ENCODE measurements around the gene POLG. TPM values are rescaled to one million over a fixed set of nuclear protein-coding genes. Genes with fewer than 3 reads are reported as not detected.
A peak's percentile ranks its signal among the peaks of the same experiment; 100 is the strongest.

The POLG gene
- total RNA-seq, 1 experiment from 2014 or later, result 161 TPM

- no peak for DNase-seq (ENCODE audit: low spot score)
These were observed 8.3 kb downstream of the POLG start for GRCh38 chr15:89326316-89326715.

DNA sequence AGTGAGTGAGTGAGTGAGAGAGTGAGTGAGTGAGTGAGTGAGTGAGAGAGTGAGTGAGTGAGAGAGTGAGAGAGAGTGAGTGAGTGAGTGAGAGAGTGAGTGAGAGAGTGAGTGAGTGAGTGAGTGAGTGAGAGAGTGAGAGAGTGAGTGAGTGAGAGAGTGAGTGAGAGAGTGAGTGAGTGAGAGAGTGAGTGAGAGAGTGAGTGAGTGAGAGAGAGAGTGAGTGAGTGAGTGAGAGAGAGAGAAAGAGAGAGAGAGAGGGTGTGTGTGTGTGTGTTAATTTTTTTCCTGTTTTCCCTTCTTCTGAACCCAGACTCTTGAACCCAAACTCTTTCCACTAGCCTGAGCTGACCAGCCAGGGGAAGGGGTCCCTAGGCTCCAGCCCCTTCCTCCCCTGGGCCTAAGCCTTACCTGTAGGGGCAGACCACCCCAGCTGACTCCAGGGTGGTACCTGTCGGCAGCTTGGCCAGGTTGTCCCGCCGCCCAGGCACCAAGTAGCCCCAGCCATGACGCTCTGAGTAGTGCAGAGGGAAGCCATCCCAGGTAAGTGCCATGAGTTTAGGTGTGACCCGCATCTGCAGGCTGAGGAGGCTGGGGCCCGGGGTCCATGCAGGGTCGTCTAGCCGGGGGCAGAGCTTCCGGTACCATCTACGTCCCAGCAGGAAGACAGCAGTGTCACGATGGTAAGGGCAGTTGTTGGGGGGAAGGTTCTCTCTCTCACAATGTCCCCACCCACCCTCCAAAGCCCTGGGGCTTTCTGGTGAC is 9.4 kb downstream of the POLG start:
- DNase-seq (ENCODE audit: low spot score), result no peak

DNA sequence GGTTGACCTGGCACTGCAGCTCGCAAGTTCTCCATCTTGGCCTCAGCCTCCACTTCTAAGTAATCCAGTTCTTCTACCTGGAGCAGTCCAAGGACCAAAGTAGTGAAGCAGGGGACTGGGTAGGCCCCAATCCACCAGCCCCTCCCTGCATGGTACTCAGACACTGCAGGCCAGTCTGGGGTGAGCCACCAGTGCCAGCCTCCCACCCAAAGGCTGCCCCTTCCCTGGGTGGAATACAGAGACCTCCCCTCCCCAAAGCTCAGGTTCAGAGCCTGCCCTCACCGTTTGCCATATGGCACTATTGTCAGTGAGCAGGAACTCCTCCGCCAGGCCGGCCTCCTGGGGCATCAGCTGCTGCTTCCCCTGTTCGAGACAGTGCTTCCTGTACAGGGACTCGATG is 10.8 kb downstream of the POLG start:
- DNase-seq (ENCODE audit: low spot score), result no peak

GRCh38 chr15:89322822-89323221 is 11.8 kb downstream of the POLG start:
- no peak for DNase-seq (ENCODE audit: low spot score)

- DNase-seq (ENCODE audit: low spot score), result peak; percentile 48
These were observed 12.9 kb downstream of the POLG start for GRCh38 chr15:89321521-89322410.

GRCh38 chr15:89320200-89320599 is 14.4 kb downstream of the POLG start:
- no peak for DNase-seq (ENCODE audit: low spot score)

DNA sequence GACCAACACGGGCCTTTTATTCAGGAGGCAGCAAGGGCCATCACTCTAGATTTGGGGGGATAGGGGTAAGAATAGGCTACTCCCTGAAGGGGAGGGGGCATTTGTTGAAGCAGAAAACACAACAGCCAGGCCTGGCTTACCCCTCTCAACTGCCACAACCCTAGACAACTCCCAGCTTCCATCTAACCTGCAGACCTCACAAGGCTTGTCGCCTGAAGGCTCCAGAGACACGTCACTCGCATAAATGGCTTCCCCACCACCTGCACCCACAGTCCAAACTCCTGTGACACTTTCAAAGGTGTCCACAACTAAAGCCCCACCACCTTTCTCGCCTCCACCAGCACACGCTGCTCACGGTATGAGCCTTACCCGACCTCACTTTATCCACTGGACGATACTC is 14.9 kb downstream of the POLG start:
- DNase-seq (ENCODE audit: low spot score), result no peak

DNA sequence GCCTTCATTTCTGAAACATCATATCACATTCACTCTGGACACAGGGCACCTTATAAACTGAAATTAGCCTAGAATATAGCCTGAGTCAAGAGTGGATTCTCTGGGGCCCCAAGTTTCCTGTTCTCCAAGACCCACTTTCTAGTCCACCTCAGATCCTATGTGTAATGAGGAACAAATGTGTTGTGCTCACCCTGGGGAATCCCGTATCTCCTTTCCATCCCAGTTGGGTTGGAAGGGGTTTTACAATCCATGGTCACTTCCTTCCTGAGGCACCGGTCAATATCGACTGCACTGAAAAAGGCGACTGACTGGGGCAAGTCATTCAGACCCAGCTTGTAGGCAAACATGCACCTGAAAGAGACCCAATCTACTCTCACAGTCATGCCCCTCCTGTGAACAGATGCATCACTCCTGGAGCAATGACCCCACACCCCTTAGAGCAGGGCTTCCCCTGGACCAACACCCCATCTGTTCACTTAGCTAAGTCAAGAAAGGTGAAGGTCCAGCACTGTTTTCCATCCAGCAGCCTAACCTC is 17.4 kb downstream of the POLG start:
- DNase-seq (ENCODE audit: low spot score), result no peak

GRCh38 chr15:89316504-89316903 is 18.1 kb downstream of the POLG start:
- no peak for DNase-seq (ENCODE audit: low spot score)

- no peak for DNase-seq (ENCODE audit: low spot score)
These were observed 19.2 kb downstream of the POLG start for GRCh38 chr15:89315375-89315929.

GRCh38 chr15:89309993-89310392 is 24.6 kb downstream of the POLG start:
- DNase-seq (ENCODE audit: low spot score), result no peak

GRCh38 chr15:89308236-89308635 is 26.4 kb downstream of the POLG start:
- DNase-seq (ENCODE audit: low spot score), result no peak

DNA sequence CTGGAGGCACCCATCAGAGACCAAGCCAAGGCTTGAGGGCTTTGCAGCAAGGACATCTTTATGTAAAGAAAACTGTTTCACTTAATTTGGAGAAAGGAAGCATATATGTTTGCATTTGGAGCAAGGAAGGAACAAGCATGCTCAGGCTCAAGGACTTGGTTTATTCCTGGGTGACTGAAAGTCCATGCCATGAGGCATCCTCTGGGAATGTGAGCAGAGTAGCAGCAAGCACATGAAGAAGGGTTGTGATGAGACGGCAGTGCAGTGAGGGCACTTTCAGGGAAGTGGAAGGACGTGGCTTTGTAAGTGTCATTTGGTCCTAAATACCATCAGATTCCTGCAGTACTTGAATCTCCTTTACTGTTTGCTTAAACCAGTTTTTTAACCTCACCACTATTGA is 26.8 kb downstream of the POLG start:
- no peak for DNase-seq (ENCODE audit: low spot score)

- no peak for DNase-seq (ENCODE audit: low spot score)
These were observed 27.5 kb downstream of the POLG start for GRCh38 chr15:89307046-89307587.

GRCh38 chr15:89305395-89305794 is 29.2 kb downstream of the POLG start:
- DNase-seq (ENCODE audit: low spot score), result no peak

GRCh38 chr15:89303986-89304385 is 30.6 kb downstream of the POLG start:
- no peak for DNase-seq (ENCODE audit: low spot score)

DNA sequence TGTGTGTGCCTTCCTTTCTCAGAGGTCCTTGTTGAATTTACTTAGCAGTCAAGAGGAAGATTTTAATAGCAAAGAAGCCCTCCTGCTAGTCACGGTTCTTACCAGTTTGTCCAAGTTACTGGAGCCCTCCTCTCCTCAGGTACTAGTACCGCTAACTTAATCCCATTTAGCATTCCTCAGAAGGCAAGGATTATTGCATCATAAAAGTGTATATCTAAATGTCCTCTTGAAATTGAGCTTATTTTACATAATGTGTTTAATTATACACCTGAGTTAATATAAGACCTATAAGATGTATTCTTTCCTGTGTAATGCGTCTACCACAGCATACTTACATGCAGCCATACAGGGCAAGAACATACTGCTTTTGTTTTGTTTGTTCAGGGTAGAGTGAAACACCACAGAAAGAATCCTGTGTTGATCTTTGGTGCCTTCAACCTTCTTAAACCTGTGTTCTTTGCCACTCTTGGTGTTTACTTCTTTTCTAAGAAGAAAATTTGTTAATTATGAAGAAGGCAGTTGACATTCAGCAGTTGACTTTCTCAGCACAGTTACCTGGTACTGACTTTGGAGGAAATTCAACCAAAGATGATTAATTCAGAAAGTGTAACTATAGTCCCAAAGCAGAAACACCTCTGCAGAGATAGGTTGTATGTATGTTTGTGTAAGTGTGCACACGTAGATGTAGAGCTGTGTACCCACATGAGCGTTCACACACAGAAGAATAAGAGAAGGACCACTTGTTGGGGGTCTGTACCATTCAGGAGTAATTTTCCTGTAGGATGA is 33.1 kb downstream of the POLG start:
- DNase-seq (ENCODE audit: low spot score), result no peak

- peak; percentile 24 for DNase-seq (ENCODE audit: low spot score)
These were observed 34.7 kb downstream of the POLG start for GRCh38 chr15:89299896-89300295.

- DNase-seq (ENCODE audit: low spot score), result no peak
These were observed 41.6 kb downstream of the POLG start for GRCh38 chr15:89293012-89293411.

GRCh38 chr15:89291934-89292438 is 42.6 kb downstream of the POLG start:
- no peak for DNase-seq (ENCODE audit: low spot score)

DNA sequence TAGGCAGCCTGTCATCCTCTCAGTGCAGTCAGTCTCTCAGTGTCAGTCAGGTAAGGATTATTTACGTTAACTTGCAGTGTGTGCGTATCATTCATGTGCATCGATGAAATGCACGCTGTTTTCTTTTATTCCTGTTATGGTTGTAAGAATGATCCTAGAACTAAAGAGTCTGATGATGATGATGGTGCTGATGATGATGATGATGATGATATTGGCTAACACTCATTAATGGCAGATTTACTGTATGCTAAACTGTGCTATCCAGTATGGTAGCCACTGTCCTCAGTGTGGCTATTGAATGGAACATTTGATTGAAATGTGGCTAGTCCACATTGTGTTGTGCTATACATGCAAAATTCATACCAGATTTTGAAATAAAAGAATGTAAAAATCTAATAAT is 51.4 kb downstream of the POLG start:
- no peak for DNase-seq (ENCODE audit: low spot score)

Data from HT-29 (cell line).